Ascending aorta (tissue), 2 donors: ENCODE results near the gene MAPRE3. TPM values are rescaled to one million over a fixed set of nuclear protein-coding genes. Genes with fewer than 3 reads are reported as not detected.
A peak's percentile ranks its signal among the peaks of the same experiment; 100 is the strongest.

ENCODE experiments used
- DNase-seq, 2 donors: peaks; one replicate each; pipeline ENCODE4 v3.0.0-alpha.2; 2019; ENCODE audit warnings: low spot score in 2 of 2
- H3K27ac ChIP-seq, 2 donors: fragments of 200-600 bp; sonication (generic); one replicate each; pipeline ENCODE4 v1.5.1; 2016 to 2017; ENCODE audit warnings: mild to moderate bottlenecking in 1 of 2
- H3K27me3 ChIP-seq: fragments of 200-600 bp; sonication (generic); one replicate; pipeline ENCODE4 v1.5.1; 2017
- H3K36me3 ChIP-seq, 2 donors: fragments of 200-600 bp; sonication (generic); one replicate each; pipeline ENCODE4 v1.5.1; 2016
- H3K4me1 ChIP-seq, 2 donors: fragments of 200-600 bp; sonication (generic); one replicate each; pipeline ENCODE4 v1.5.1; 2016 to 2017; ENCODE audit warnings: mild to moderate bottlenecking in 1 of 2
- H3K4me3 ChIP-seq, 2 donors: fragments of 200-600 bp; sonication (generic); one replicate each; pipeline ENCODE4 v1.5.1; 2016 to 2017; ENCODE audit warnings: mild to moderate bottlenecking in 1 of 2
- H3K9me3 ChIP-seq, 2 donors: fragments of 200-600 bp; sonication (generic); one replicate each; pipeline ENCODE4 v1.5.1; 2016
- intact Hi-C: fragments of 100-400 bp; cut with DNase I; formaldehyde crosslinking; loops from one replicate; pipeline ENCODE4 v1.15.1; 2023
- total RNA-seq: library from RNA; depleted of rRNA; stranded (reverse); fragments of >200 nt; gene quantifications from one replicate; pipeline ENCODE4 v1.1.0, GENCODE V29; 2016
- TF ChIP-seq, protein P1 (sequence below), 3 experiments: fragments of 200-600 bp in 2 of 3; fragments of 450-650 bp in 1 of 3; sonication (generic) in 2 of 3; IDR thresholded peaks; one replicate each; pipeline ENCODE4 v1.5.1; 2016 to 2019; ENCODE audit warnings: antibody characterized with exemption in 3 of 3, mild to moderate bottlenecking in 1 of 3, moderate library complexity in 1 of 3

Gene MAPRE3
- total RNA-seq, 1 donor from 2014 or later: 18.9 TPM

GRCh38 chr2:26964446-26965130, 5.8 kb upstream of the MAPRE3 start:
- H3K27me3 ChIP-seq: peaks cover 4% of the 10 kb centered on the region
- H3K27ac ChIP-seq: no peak overlapping the region
- no peaks in the 10 kb centered on the region for H3K9me3 ChIP-seq
- no peak for DNase-seq
- TF ChIP-seq, protein P1, sequence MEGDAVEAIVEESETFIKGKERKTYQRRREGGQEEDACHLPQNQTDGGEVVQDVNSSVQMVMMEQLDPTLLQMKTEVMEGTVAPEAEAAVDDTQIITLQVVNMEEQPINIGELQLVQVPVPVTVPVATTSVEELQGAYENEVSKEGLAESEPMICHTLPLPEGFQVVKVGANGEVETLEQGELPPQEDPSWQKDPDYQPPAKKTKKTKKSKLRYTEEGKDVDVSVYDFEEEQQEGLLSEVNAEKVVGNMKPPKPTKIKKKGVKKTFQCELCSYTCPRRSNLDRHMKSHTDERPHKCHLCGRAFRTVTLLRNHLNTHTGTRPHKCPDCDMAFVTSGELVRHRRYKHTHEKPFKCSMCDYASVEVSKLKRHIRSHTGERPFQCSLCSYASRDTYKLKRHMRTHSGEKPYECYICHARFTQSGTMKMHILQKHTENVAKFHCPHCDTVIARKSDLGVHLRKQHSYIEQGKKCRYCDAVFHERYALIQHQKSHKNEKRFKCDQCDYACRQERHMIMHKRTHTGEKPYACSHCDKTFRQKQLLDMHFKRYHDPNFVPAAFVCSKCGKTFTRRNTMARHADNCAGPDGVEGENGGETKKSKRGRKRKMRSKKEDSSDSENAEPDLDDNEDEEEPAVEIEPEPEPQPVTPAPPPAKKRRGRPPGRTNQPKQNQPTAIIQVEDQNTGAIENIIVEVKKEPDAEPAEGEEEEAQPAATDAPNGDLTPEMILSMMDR (IDR thresholded peaks at IDR 0.05): no peak
- no peaks in the 10 kb centered on the region for H3K36me3 ChIP-seq
- peaks cover 0 to under 1% of the 10 kb centered on the region in 2 donors for H3K4me1 ChIP-seq
- no peak overlapping the region for H3K4me3 ChIP-seq
- intact Hi-C loops: no loop called here

- DNase-seq: no peak
- Histone ChIP-seq H3K36me3 (no peaks in the 10 kb centered on the region), H3K27me3 (no peaks in the 10 kb centered on the region), H3K27ac (no peak overlapping the region), H3K4me1 (peaks cover 6% of the 10 kb centered on the region in 2 donors), H3K4me3 (no peak overlapping the region), H3K9me3 (no peaks in the 10 kb centered on the region)
- TF ChIP-seq, protein P1 (IDR thresholded peaks at IDR 0.05): no peak
- intact Hi-C loops: no loop called here
Observed at GRCh38 chr2:26968001-26968400, 2.4 kb upstream of the MAPRE3 start.

DNA sequence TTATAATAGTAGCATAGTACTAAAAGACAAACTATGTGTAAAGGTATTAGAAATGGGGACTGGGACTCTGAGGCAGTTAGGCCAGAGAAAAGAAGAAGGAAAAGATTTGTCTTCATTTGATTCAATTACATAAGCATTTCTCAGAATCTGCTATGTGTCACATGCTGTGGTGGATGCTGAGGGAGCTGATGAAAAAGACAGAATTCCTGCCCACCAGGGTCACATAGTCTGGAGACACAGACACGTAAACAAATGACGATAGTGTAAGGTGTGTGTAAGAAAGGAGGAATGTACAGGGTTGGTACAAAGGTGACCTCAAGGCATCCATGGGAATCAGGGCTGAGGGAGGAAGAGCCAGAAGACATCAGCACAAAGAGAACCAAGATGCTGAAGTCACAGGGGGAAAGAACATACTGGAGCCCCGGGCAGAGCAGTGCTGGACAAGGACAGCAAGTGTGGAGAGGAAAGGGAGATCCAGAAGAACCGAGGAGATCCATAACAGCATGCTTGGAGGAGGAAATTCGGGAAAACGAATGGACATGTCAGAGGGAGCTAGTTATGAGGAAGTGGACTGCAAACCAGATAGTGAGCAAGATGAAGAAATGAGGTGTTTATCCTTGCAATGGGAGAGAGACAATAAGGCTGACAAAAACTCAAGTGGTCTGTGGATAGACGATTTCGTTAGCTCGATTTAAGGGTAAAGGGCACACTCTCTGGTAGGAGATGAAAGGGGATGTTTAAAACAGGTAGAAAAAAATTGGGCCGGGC, 1.2 kb upstream of the MAPRE3 start:
- Histone ChIP-seq H3K36me3 (no peaks in the 10 kb centered on the region), H3K27me3 (no peaks in the 10 kb centered on the region), H3K9me3 (no peaks in the 10 kb centered on the region), H3K4me1 (peaks cover 6% of the 10 kb centered on the region in 2 donors), H3K27ac (no peak overlapping the region), H3K4me3 (peak overlapping the region in 1 of 2 donors; percentile 76)
- DNase-seq: no peak
- TF ChIP-seq, protein P1 (IDR thresholded peaks at IDR 0.05): no peak
- intact Hi-C loops: no loop called here

GRCh38 chr2:26970928-26971627, 641 bp downstream of the MAPRE3 start:
- H3K4me3 ChIP-seq: peak overlapping the region; percentile 76 to 80
- no peaks in the 10 kb centered on the region for H3K9me3 ChIP-seq
- TF ChIP-seq, protein P1 (IDR thresholded peaks at IDR 0.05): no peak
- no peaks in the 10 kb centered on the region for H3K36me3 ChIP-seq
- peaks cover 6% of the 10 kb centered on the region in 2 donors for H3K4me1 ChIP-seq
- intact Hi-C loops: loop anchor here (2.0 to 5.0 kb wide), 2 partner anchors 62 to 241 kb away; partner anchors contain the start of genes ATRAID, SLC5A6 and TMEM214
- H3K27ac ChIP-seq: peak overlapping the region; percentile 72 to 81
- DNase-seq: no peak
- H3K27me3 ChIP-seq: no peaks in the 10 kb centered on the region

GRCh38 chr2:26971911-26972786, 1.7 kb downstream of the MAPRE3 start:
- Histone ChIP-seq H3K4me1 (peaks cover 6% of the 10 kb centered on the region in 2 donors), H3K36me3 (no peaks in the 10 kb centered on the region), H3K27ac (no peak overlapping the region), H3K4me3 (no peak overlapping the region), H3K27me3 (no peaks in the 10 kb centered on the region), H3K9me3 (no peaks in the 10 kb centered on the region)
- intact Hi-C loops: loop anchor here (2.0 to 5.0 kb wide), 2 partner anchors 61 to 240 kb away; partner anchors contain the start of genes ATRAID, SLC5A6 and TMEM214
- DNase-seq: no peak
- TF ChIP-seq, protein P1 (IDR thresholded peaks at IDR 0.05): no peak
